Ascending aorta (tissue), 2 donors: ENCODE results near the gene EML4. TPM values are rescaled to one million over a fixed set of nuclear protein-coding genes. Genes with fewer than 3 reads are reported as not detected.
"Not testable (repeated sequence)": the region's sequence is repeated elsewhere in the genome, so short reads cannot be mapped to it uniquely, and the experiment has no call there.

ENCODE experiments used
- DNase-seq, 2 donors: peaks; one replicate each; pipeline ENCODE4 v3.0.0-alpha.2; 2019; ENCODE audit warnings: low spot score in 2 of 2
- H3K27ac ChIP-seq, 2 donors: fragments of 200-600 bp; sonication (generic); one replicate each; pipeline ENCODE4 v1.5.1; 2016 to 2017; ENCODE audit warnings: mild to moderate bottlenecking in 1 of 2
- H3K27me3 ChIP-seq: fragments of 200-600 bp; sonication (generic); one replicate; pipeline ENCODE4 v1.5.1; 2017
- H3K36me3 ChIP-seq, 2 donors: fragments of 200-600 bp; sonication (generic); one replicate each; pipeline ENCODE4 v1.5.1; 2016
- H3K4me1 ChIP-seq, 2 donors: fragments of 200-600 bp; sonication (generic); one replicate each; pipeline ENCODE4 v1.5.1; 2016 to 2017; ENCODE audit warnings: mild to moderate bottlenecking in 1 of 2
- H3K4me3 ChIP-seq, 2 donors: fragments of 200-600 bp; sonication (generic); one replicate each; pipeline ENCODE4 v1.5.1; 2016 to 2017; ENCODE audit warnings: mild to moderate bottlenecking in 1 of 2
- H3K9me3 ChIP-seq, 2 donors: fragments of 200-600 bp; sonication (generic); one replicate each; pipeline ENCODE4 v1.5.1; 2016
- intact Hi-C: fragments of 100-400 bp; cut with DNase I; formaldehyde crosslinking; loops from one replicate; pipeline ENCODE4 v1.15.1; 2023
- total RNA-seq: library from RNA; depleted of rRNA; stranded (reverse); fragments of >200 nt; gene quantifications from one replicate; pipeline ENCODE4 v1.1.0, GENCODE V29; 2016
- TF ChIP-seq, protein P1 (sequence below), 3 experiments: fragments of 200-600 bp in 2 of 3; fragments of 450-650 bp in 1 of 3; sonication (generic) in 2 of 3; IDR thresholded peaks; one replicate each; pipeline ENCODE4 v1.5.1; 2016 to 2019; ENCODE audit warnings: antibody characterized with exemption in 3 of 3, mild to moderate bottlenecking in 1 of 3, moderate library complexity in 1 of 3

EML4 gene
- total RNA-seq, 1 donor from 2014 or later: 25.2 TPM

- Histone ChIP-seq H3K27ac (no peak overlapping the region), H3K27me3 (no peaks in the 10 kb centered on the region), H3K4me3 (no peak overlapping the region), H3K36me3 (no peaks in the 10 kb centered on the region), H3K4me1 (no peaks in the 10 kb centered on the region), H3K9me3 (no peaks in the 10 kb centered on the region)
- no peak for DNase-seq
- TF ChIP-seq, protein P1, sequence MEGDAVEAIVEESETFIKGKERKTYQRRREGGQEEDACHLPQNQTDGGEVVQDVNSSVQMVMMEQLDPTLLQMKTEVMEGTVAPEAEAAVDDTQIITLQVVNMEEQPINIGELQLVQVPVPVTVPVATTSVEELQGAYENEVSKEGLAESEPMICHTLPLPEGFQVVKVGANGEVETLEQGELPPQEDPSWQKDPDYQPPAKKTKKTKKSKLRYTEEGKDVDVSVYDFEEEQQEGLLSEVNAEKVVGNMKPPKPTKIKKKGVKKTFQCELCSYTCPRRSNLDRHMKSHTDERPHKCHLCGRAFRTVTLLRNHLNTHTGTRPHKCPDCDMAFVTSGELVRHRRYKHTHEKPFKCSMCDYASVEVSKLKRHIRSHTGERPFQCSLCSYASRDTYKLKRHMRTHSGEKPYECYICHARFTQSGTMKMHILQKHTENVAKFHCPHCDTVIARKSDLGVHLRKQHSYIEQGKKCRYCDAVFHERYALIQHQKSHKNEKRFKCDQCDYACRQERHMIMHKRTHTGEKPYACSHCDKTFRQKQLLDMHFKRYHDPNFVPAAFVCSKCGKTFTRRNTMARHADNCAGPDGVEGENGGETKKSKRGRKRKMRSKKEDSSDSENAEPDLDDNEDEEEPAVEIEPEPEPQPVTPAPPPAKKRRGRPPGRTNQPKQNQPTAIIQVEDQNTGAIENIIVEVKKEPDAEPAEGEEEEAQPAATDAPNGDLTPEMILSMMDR (IDR thresholded peaks at IDR 0.05): no peak
- intact Hi-C loops: no loop called here
Observed at GRCh38 chr2:42372474-42373200, 203.5 kb downstream of the EML4 start.

DNA sequence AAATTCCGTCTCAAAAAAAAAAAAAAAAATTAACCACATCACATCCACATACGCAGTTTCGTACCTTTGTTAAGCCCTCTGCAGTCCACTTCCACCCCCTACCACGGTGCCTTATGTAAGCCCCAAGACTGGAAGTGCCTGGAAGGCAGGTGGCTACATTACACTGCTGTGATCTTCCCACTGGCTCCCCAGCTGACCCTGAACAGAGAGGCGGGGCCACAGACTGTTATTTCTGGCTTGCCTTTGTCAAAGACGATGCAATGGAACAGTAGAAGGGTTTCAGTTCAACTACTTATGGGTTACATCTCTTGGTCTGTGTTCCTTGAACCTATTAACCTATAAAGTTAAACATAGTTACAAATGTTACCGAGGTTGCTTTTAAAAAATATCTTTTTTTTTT, 207.6 kb downstream of the EML4 start:
- no peaks in the 10 kb centered on the region for H3K36me3 ChIP-seq
- intact Hi-C loops: no loop called here
- no peak overlapping the region for H3K27ac ChIP-seq
- no peak overlapping the region for H3K4me3 ChIP-seq
- TF ChIP-seq, protein P1 (IDR thresholded peaks at IDR 0.05): no peak
- H3K27me3 ChIP-seq: no peaks in the 10 kb centered on the region
- H3K9me3 ChIP-seq: no peaks in the 10 kb centered on the region
- DNase-seq: no peak
- no peaks in the 10 kb centered on the region for H3K4me1 ChIP-seq

- intact Hi-C loops: no loop called here
- Histone ChIP-seq H3K27me3 (no peaks in the 10 kb centered on the region), H3K4me1 (no peaks in the 10 kb centered on the region), H3K36me3 (no peaks in the 10 kb centered on the region), H3K4me3 (no peak overlapping the region), H3K9me3 (no peaks in the 10 kb centered on the region), H3K27ac (no peak overlapping the region)
- no peak for DNase-seq
- TF ChIP-seq, protein P1 (IDR thresholded peaks at IDR 0.05): no peak
Observed at GRCh38 chr2:42378415-42378814, 209.3 kb downstream of the EML4 start.

GRCh38 chr2:42380026-42380425, 210.9 kb downstream of the EML4 start:
- H3K9me3 ChIP-seq, H3K4me3 ChIP-seq, intact Hi-C loops, H3K4me1 ChIP-seq, H3K27me3 ChIP-seq, DNase-seq, H3K36me3 ChIP-seq, H3K27ac ChIP-seq: not testable (repeated sequence)

DNA sequence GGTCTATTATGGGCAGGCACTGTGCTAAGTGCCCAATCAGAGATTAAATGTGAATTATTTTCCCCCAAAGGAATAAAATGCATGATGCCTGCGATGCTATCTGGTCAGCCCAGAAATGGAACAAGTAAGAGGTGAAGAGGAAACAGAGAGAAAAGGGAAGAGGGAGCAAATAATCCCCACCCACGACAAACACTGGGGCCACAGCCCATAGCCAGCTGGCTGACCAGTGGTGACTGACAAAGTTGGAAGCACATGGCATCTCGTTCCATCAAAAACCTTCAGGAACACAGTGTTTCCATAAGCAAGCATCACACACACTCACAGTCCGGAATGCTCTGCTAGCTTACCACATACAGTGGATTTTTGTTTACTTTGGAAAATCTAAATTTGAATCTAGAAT, 213.0 kb downstream of the EML4 start:
- Histone ChIP-seq H3K9me3 (no peaks in the 10 kb centered on the region), H3K36me3 (no peaks in the 10 kb centered on the region), H3K4me3 (no peak overlapping the region), H3K27ac (no peak overlapping the region), H3K4me1 (no peaks in the 10 kb centered on the region), H3K27me3 (no peaks in the 10 kb centered on the region)
- TF ChIP-seq, protein P1 (IDR thresholded peaks at IDR 0.05): no peak
- intact Hi-C loops: no loop called here
- no peak for DNase-seq

Other genes starting within 250 kb of the EML4 start
- gene PKDCC, start 121.3 kb upstream of the EML4 start, total RNA-seq: 210 TPM
- 35.2 TPM for gene COX7A2L, start 191.9 kb downstream of the EML4 start, total RNA-seq